Ascending aorta (tissue), 2 donors: ENCODE data around the gene USP17L29. TPM values are rescaled to one million over a fixed set of nuclear protein-coding genes. Genes with fewer than 3 reads are reported as not detected.
"Not testable (repeated sequence)": the region's sequence is repeated elsewhere in the genome, so short reads cannot be mapped to it uniquely, and the experiment has no call there.

Source experiments
- DNase-seq, 2 donors: peaks; one replicate each; pipeline ENCODE4 v3.0.0-alpha.2; 2019; ENCODE audit warnings: low spot score in 2 of 2
- H3K27ac ChIP-seq, 2 donors: fragments of 200-600 bp; sonication (generic); one replicate each; pipeline ENCODE4 v1.5.1; 2016 to 2017; ENCODE audit warnings: mild to moderate bottlenecking in 1 of 2
- H3K27me3 ChIP-seq: fragments of 200-600 bp; sonication (generic); one replicate; pipeline ENCODE4 v1.5.1; 2017
- H3K36me3 ChIP-seq, 2 donors: fragments of 200-600 bp; sonication (generic); one replicate each; pipeline ENCODE4 v1.5.1; 2016
- H3K4me1 ChIP-seq, 2 donors: fragments of 200-600 bp; sonication (generic); one replicate each; pipeline ENCODE4 v1.5.1; 2016 to 2017; ENCODE audit warnings: mild to moderate bottlenecking in 1 of 2
- H3K4me3 ChIP-seq, 2 donors: fragments of 200-600 bp; sonication (generic); one replicate each; pipeline ENCODE4 v1.5.1; 2016 to 2017; ENCODE audit warnings: mild to moderate bottlenecking in 1 of 2
- H3K9me3 ChIP-seq, 2 donors: fragments of 200-600 bp; sonication (generic); one replicate each; pipeline ENCODE4 v1.5.1; 2016
- intact Hi-C: fragments of 100-400 bp; cut with DNase I; formaldehyde crosslinking; loops from one replicate; pipeline ENCODE4 v1.15.1; 2023
- total RNA-seq: library from RNA; depleted of rRNA; stranded (reverse); fragments of >200 nt; gene quantifications from one replicate; pipeline ENCODE4 v1.1.0, GENCODE V29; 2016

Gene USP17L29
- not detected for total RNA-seq

- H3K27me3 ChIP-seq, intact Hi-C loops, H3K4me1 ChIP-seq, H3K9me3 ChIP-seq, H3K36me3 ChIP-seq, DNase-seq, H3K4me3 ChIP-seq, H3K27ac ChIP-seq: not testable (repeated sequence)
These were observed at the start of gene USP17L29 for GRCh38 chr4:9353338-9353737. Gene USP17L29 (plus strand): TSS chr4:9353638. CDS start chr4:9353638, 0 bp downstream.

DNA sequence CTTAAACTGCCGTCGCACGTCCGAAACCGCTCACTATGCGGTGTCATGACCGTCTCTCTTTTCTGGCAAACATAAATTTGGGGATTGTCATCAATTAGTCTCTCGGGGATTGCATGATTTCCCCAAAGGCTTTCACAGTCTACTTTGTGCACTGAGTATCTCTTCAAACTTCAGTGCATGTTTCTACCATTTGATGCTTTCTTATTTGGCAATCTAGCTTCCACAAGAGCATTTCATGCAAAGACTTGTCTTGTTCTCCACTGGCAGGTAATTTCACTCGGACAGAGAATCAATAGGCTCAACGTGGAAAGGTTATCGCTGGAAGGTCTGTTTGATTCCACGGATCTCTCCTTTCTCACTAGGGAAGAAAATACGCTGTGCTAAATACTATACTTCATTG lies 29.2 kb upstream of the USP17L29 start:
- DNase-seq, H3K4me3 ChIP-seq, H3K36me3 ChIP-seq, H3K27ac ChIP-seq, H3K9me3 ChIP-seq, H3K4me1 ChIP-seq, H3K27me3 ChIP-seq, intact Hi-C loops: not testable (repeated sequence)

GRCh38 chr4:9324865-9325264 lies 28.6 kb upstream of the USP17L29 start, which contains the start of gene USP17L24:
Gene USP17L24 (plus strand): TSS chr4:9325165. CDS start chr4:9325165, 0 bp downstream.
- DNase-seq, H3K4me3 ChIP-seq, H3K9me3 ChIP-seq, H3K36me3 ChIP-seq, H3K27ac ChIP-seq, H3K4me1 ChIP-seq, intact Hi-C loops, H3K27me3 ChIP-seq: not testable (repeated sequence)

- H3K9me3 ChIP-seq, H3K4me3 ChIP-seq, H3K4me1 ChIP-seq, H3K36me3 ChIP-seq, intact Hi-C loops, H3K27ac ChIP-seq, DNase-seq, H3K27me3 ChIP-seq: not testable (repeated sequence)
These were observed 23.8 kb upstream of the USP17L29 start, which contains the start of gene USP17L25 for GRCh38 chr4:9329611-9330010. Gene USP17L25 (plus strand): TSS chr4:9329911. CDS start chr4:9329911, 0 bp downstream.

DNA sequence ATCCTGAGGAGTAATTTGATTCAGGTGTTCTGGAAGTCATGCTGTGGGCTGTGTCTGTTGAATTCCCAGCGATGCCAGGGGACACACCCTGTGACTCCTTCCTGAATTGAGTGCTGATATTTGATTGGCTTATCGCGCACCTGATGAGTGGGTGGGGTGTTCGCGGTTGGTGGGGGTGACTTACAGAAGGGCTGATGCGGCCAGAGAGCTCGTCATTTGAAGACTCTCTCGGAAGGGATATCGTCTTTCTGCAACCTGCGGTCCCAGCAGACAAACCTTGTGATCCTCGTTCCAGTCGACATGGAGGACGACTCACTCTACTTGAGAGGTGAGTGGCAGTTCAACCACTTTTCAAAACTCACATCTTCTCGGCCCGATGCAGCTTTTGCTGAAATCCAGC lies 19.1 kb upstream of the USP17L29 start, which contains the start of gene USP17L26:
Gene USP17L26 (plus strand): TSS at position 301 of the 400 bp plus-strand sequence. CDS start 0 bp downstream, at position 301.
- H3K9me3 ChIP-seq, H3K27ac ChIP-seq, DNase-seq, H3K27me3 ChIP-seq, H3K4me1 ChIP-seq, intact Hi-C loops, H3K4me3 ChIP-seq, H3K36me3 ChIP-seq: not testable (repeated sequence)

- H3K27ac ChIP-seq, H3K4me3 ChIP-seq, H3K9me3 ChIP-seq, DNase-seq, intact Hi-C loops, H3K4me1 ChIP-seq, H3K27me3 ChIP-seq, H3K36me3 ChIP-seq: not testable (repeated sequence)
These were observed 14.3 kb upstream of the USP17L29 start, which contains the start of gene USP17L5 for GRCh38 chr4:9339103-9339502. Gene USP17L5 (plus strand): TSS chr4:9339403. CDS start chr4:9339403, 0 bp downstream.

- intact Hi-C loops, H3K4me1 ChIP-seq, H3K9me3 ChIP-seq, H3K36me3 ChIP-seq, H3K27me3 ChIP-seq, DNase-seq, H3K27ac ChIP-seq, H3K4me3 ChIP-seq: not testable (repeated sequence)
These were observed 9.6 kb upstream of the USP17L29 start, which contains the start of gene USP17L27 for GRCh38 chr4:9343848-9344247. Gene USP17L27 (plus strand): TSS chr4:9344148. CDS start chr4:9344148, 0 bp downstream.

DNA sequence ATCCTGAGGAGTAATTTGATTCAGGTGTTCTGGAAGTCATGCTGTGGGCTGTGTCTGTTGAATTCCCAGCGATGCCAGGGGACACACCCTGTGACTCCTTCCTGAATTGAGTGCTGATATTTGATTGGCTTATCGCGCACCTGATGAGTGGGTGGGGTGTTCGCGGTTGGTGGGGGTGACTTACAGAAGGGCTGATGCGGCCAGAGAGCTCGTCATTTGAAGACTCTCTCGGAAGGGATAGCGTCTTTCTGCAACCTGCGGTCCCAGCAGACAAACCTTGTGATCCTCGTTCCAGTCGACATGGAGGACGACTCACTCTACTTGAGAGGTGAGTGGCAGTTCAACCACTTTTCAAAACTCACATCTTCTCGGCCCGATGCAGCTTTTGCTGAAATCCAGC lies 4.8 kb upstream of the USP17L29 start, which contains the start of gene USP17L28:
Gene USP17L28 (plus strand): TSS at position 301 of the 400 bp plus-strand sequence. CDS start 0 bp downstream, at position 301.
- H3K4me1 ChIP-seq, H3K27me3 ChIP-seq, intact Hi-C loops, H3K9me3 ChIP-seq, H3K4me3 ChIP-seq, H3K27ac ChIP-seq, H3K36me3 ChIP-seq, DNase-seq: not testable (repeated sequence)

DNA sequence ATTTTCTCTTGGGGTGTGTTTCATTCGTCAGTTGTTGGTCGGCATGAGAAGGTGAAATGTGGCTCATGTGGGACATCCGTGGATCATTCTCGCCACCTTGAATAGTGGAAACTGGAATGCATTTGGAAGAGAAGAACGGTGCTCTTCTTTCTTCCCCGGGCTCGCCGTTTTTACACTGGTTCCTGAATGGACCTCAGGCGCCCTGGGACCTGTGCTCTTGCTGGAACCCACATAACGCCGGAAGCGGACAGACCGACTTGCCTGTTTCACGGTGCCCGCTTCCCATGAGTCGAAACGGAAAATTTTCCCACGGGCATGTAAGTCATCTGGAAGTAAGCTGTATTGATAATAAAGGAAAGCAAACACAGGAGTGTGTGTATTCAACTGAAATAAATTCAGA lies 2.6 kb upstream of the USP17L29 start:
- intact Hi-C loops, H3K9me3 ChIP-seq, H3K27me3 ChIP-seq, DNase-seq, H3K4me3 ChIP-seq, H3K4me1 ChIP-seq, H3K36me3 ChIP-seq, H3K27ac ChIP-seq: not testable (repeated sequence)

DNA sequence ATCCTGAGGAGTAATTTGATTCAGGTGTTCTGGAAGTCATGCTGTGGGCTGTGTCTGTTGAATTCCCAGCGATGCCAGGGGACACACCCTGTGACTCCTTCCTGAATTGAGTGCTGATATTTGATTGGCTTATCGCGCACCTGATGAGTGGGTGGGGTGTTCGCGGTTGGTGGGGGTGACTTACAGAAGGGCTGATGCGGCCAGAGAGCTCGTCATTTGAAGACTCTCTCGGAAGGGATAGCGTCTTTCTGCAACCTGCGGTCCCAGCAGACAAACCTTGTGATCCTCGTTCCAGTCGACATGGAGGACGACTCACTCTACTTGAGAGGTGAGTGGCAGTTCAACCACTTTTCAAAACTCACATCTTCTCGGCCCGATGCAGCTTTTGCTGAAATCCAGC lies 9.4 kb downstream of the USP17L29 start, which contains the start of gene USP17L30:
Gene USP17L30 (plus strand): TSS at position 301 of the 400 bp plus-strand sequence. CDS start 0 bp downstream, at position 301.
- H3K36me3 ChIP-seq, intact Hi-C loops, H3K4me3 ChIP-seq, DNase-seq, H3K27ac ChIP-seq, H3K4me1 ChIP-seq, H3K27me3 ChIP-seq, H3K9me3 ChIP-seq: not testable (repeated sequence)

DNA sequence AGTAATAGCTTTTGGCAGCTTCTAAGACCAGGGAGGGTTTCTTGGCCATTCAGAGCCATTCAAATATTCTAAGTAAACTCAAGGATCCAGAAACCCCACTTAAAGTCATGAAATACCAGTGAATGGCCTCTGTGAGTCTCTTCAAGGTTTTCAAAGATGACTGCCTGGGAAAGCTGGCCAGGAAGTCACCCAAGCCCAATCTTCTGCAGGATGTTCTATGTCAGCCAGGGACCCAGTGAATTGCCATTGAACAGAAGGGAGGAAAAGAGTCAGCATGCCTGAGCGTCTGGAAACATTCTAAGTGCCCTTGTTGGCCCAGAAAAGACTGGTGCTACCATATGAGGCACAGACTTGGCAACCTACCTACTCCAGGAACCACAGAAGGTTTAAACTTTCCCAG lies 26.4 kb downstream of the USP17L29 start:
- H3K36me3 ChIP-seq, H3K4me3 ChIP-seq, H3K27me3 ChIP-seq, H3K9me3 ChIP-seq, H3K4me1 ChIP-seq, intact Hi-C loops, H3K27ac ChIP-seq, DNase-seq: not testable (repeated sequence)
